Cardiac muscle cell (in vitro differentiated cells and primary cell): ENCODE data around the gene UNC93B1. TPM values are rescaled to one million over a fixed set of nuclear protein-coding genes. Genes with fewer than 3 reads are reported as not detected.

Experiments
- DNase-seq, 2 donors: peaks; one replicate each; pipeline versions ENCODE4 v3.0.0 to v3.0.0-alpha.2; 2010 to 2017; ENCODE audit warnings: low read depth in 1 of 2, low spot score in 1 of 2
- H3K27ac ChIP-seq: fragments of 200-600 bp; sonication (generic); 2 replicates; pipeline ENCODE4 v1.5.1; 2016
- H3K27me3 ChIP-seq: fragments of 200-600 bp; sonication (generic); 2 replicates; pipeline ENCODE4 v1.6.0; 2016; ENCODE audit warnings: control low read depth
- H3K36me3 ChIP-seq: fragments of 200-600 bp; sonication (generic); 2 replicates; pipeline ENCODE4 v1.5.1; 2016; ENCODE audit warnings: control low read depth
- H3K4me1 ChIP-seq: fragments of 200-600 bp; sonication (generic); 2 replicates; pipeline ENCODE4 v1.8.1; 2017; ENCODE audit warnings: low read depth, mild to moderate bottlenecking, mixed run types
- H3K4me3 ChIP-seq: fragments of 200-600 bp; sonication (generic); 2 replicates; pipeline ENCODE4 v1.5.1; 2016; ENCODE audit warnings: mild to moderate bottlenecking
- H3K9me3 ChIP-seq: fragments of 200-600 bp; sonication (generic); 2 replicates; pipeline ENCODE4 v1.5.1; 2017; ENCODE audit warnings: low read depth, mild to moderate bottlenecking, control low read depth
- CTCF ChIP-seq: IDR thresholded peaks from 2 replicates; pipeline ENCODE4 v1.5.1; 2012; ENCODE audit warnings: low read depth, mild to moderate bottlenecking, low read length
- polyA plus RNA-seq: library from polyadenylated mRNA; unstranded; fragments of >200 nt; fragmentation: Nextera tagmentation; extraction: Ambion mirVana; gene quantifications from 2 replicates; pipeline ENCODE4 v1.2.1, GENCODE V29; 2016
- total RNA-seq: library from RNA; depleted of rRNA; stranded (reverse); fragments of >200 nt; gene quantifications from 2 replicates; pipeline ENCODE4 v1.2.3, GENCODE V29; 2016

UNC93B1 gene
- total and polyA plus RNA-seq, 2 experiments from 2014 or later, result 13.2 to 24.0 TPM

- H3K27me3 ChIP-seq, result no peaks in the 10 kb centered on the region
- H3K9me3 ChIP-seq, result no peaks in the 10 kb centered on the region
- H3K27ac ChIP-seq, result peak overlapping the region; percentile 88
- peaks cover 24% of the 10 kb centered on the region for H3K4me1 ChIP-seq
- no peak overlapping the region for H3K4me3 ChIP-seq
- no peak for DNase-seq
- H3K36me3 ChIP-seq, result no peaks in the 10 kb centered on the region
- TF ChIP-seq CTCF, result no peak
Observed at GRCh38 chr11:68040957-68041591, 37.2 kb upstream of the UNC93B1 start.

- TF ChIP-seq CTCF, result no peak
- no peaks in the 10 kb centered on the region for H3K36me3 ChIP-seq
- H3K9me3 ChIP-seq, result no peaks in the 10 kb centered on the region
- peaks cover 24% of the 10 kb centered on the region for H3K4me1 ChIP-seq
- no peaks in the 10 kb centered on the region for H3K27me3 ChIP-seq
- H3K27ac ChIP-seq, result peak overlapping the region; percentile 88
- no peak overlapping the region for H3K4me3 ChIP-seq
- DNase-seq, result peak; percentile 81 to 84
Observed at GRCh38 chr11:68040101-68040956, 36.4 kb upstream of the UNC93B1 start.

GRCh38 chr11:68039526-68040086, 35.7 kb upstream of the UNC93B1 start:
- peaks cover 24% of the 10 kb centered on the region for H3K4me1 ChIP-seq
- no peaks in the 10 kb centered on the region for H3K36me3 ChIP-seq
- no peak for DNase-seq
- no peak for TF ChIP-seq CTCF
- peak overlapping the region; percentile 88 for H3K27ac ChIP-seq
- no peaks in the 10 kb centered on the region for H3K9me3 ChIP-seq
- no peak overlapping the region for H3K4me3 ChIP-seq
- H3K27me3 ChIP-seq, result no peaks in the 10 kb centered on the region

GRCh38 chr11:68038718-68039525, 35.0 kb upstream of the UNC93B1 start, which contains the start of gene TCIRG1:
Gene TCIRG1 (plus strand): TSS chr11:68039025. CDS start chr11:68041272, 2,247 bp downstream.
- peak; percentile 70 to 87 for DNase-seq
- Histone ChIP-seq H3K27ac (peak within 1 kb of the TSS; percentile 88), H3K4me1 (peaks cover 24% of the 10 kb centered on the region)

More at GRCh38 chr11:68038718-68039525, 35.0 kb upstream of the UNC93B1 start, which contains the start of gene TCIRG1:
- Histone ChIP-seq H3K36me3 (peaks cover 5% of the 10 kb centered on the region), H3K9me3 (no peaks in the 10 kb centered on the region), H3K27me3 (no peaks in the 10 kb centered on the region), H3K4me3 (peak within 1 kb of the TSS; percentile 1)
- no peak for TF ChIP-seq CTCF
